PC-3 (cell line): ENCODE results near the gene LHFPL2. TPM values are rescaled to one million over a fixed set of nuclear protein-coding genes. Genes with fewer than 3 reads are reported as not detected.

ENCODE experiments used
- ATAC-seq: fragments of 200-7000 bp; cut with Tn5 transposase; 2 replicates; pipeline ENCODE4 v1.9.1; 2020; ENCODE audit warnings: mild to moderate bottlenecking, moderate library complexity
- BruUV-seq: library from RNA; stranded (reverse); fragments of 400-500 nt; replicated peaks from 2 replicates; lab custom pipeline; 2021; lab: Mats Ljungman, UMichigan
- CTCF ChIA-PET: fragments of 300-600 bp; sonication (Branson Sonifier 250); formaldehyde crosslinking; loops from one replicate; lab custom pipeline; 2022; ENCODE audit warnings: antibody characterized with exemption; lab: Charles Lee
- POLR2A ChIA-PET: fragments of 300-600 bp; sonication (Branson Sonifier 250); formaldehyde crosslinking; loops from one replicate; lab custom pipeline; 2022; ENCODE audit warnings: antibody characterized with exemption; ENCODE audit not compliant: unreplicated experiment; lab: Charles Lee
- DNase-seq: peaks from one replicate; pipeline ENCODE4 v3.0.0-alpha.2; 2015
- H2AFZ ChIP-seq: fragments of 300-600 bp; sonication (generic); 2 replicates; pipeline ENCODE4 v1.6.0; 2016; ENCODE audit warnings: antibody characterized with exemption, low read length
- H3F3A ChIP-seq: fragments of 300-600 bp; sonication (generic); one replicate; pipeline ENCODE4 v1.6.0; 2017; ENCODE audit warnings: antibody characterized with exemption, low read length, control low read depth, mild to moderate bottlenecking; ENCODE audit not compliant: unreplicated experiment
- H3K27ac ChIP-seq: fragments of 300-600 bp; sonication (generic); 2 replicates; pipeline ENCODE4 v1.5.1; 2016; ENCODE audit warnings: mild to moderate bottlenecking, low read length
- H3K27me3 ChIP-seq: fragments of 300-600 bp; sonication (generic); 2 replicates; pipeline ENCODE4 v1.6.1; 2016; ENCODE audit warnings: low read length, mixed read lengths
- H3K36me3 ChIP-seq: fragments of 300-600 bp; sonication (generic); 2 replicates; pipeline ENCODE4 v1.6.1; 2016; ENCODE audit warnings: low read depth, mixed run types, low read length, mixed read lengths
- H3K4me1 ChIP-seq: fragments of 300-600 bp; sonication (generic); 2 replicates; pipeline ENCODE4 v1.5.1; 2016; ENCODE audit warnings: low read length; ENCODE audit not compliant: insufficient read depth
- H3K4me2 ChIP-seq: fragments of 300-600 bp; sonication (generic); 2 replicates; pipeline ENCODE4 v1.6.0; 2016; ENCODE audit warnings: low read length
- H3K4me3 ChIP-seq: fragments of 300-600 bp; sonication (generic); 2 replicates; pipeline ENCODE4 v1.5.1; 2016; ENCODE audit warnings: mild to moderate bottlenecking, low read length, mixed read lengths
- H3K79me2 ChIP-seq: fragments of 300-600 bp; sonication (generic); 2 replicates; pipeline ENCODE4 v1.6.1; 2017; ENCODE audit warnings: low read length, mixed read lengths
- H3K9ac ChIP-seq: fragments of 300-600 bp; sonication (generic); 2 replicates; pipeline ENCODE4 v1.6.0; 2016; ENCODE audit warnings: mild to moderate bottlenecking, low read length
- H3K9me2 ChIP-seq: fragments of 300-600 bp; sonication (generic); replicated peaks from 2 replicates; pipeline ENCODE4 v1.6.1; 2016; ENCODE audit warnings: mixed run types, low read length, mixed read lengths
- H3K9me3 ChIP-seq: fragments of 300-600 bp; sonication (generic); 2 replicates; pipeline ENCODE4 v1.6.1; 2016; ENCODE audit warnings: low read length, mixed read lengths
- H4K20me1 ChIP-seq: fragments of 300-600 bp; sonication (generic); 2 replicates; pipeline ENCODE4 v1.6.1; 2016; ENCODE audit warnings: low read length, mixed read lengths
- EZH2 ChIP-seq: fragments of 300-600 bp; sonication (generic); IDR thresholded peaks from one replicate; pipeline ENCODE4 v1.6.1; 2017; ENCODE audit warnings: antibody characterized with exemption, mild to moderate bottlenecking, low read length; ENCODE audit not compliant: unreplicated experiment
- EZH2phosphoT487 ChIP-seq: fragments of 300-600 bp; sonication (generic); IDR thresholded peaks from 2 replicates; pipeline ENCODE4 v1.6.1; 2018; ENCODE audit warnings: mild to moderate bottlenecking, antibody characterized with exemption, low read length, borderline replicate concordance
- intact Hi-C: fragments of 100-400 bp; cut with micrococcal nuclease; formaldehyde crosslinking; loops from 2 replicates; pipeline ENCODE4 v1.9.0; 2023
- total RNA-seq: library from RNA; depleted of rRNA; stranded (reverse); fragments of >200 nt; gene quantifications from 2 replicates; pipeline ENCODE4 v1.2.3, GENCODE V29; 2014
- TF ChIP-seq, protein P1 (sequence below): fragments of 300-600 bp; sonication (generic); conservative IDR thresholded peaks from 2 replicates; pipeline ENCODE4 v1.5.1; 2017; ENCODE audit warnings: antibody characterized with exemption, low read depth, mild to moderate bottlenecking, low read length

The LHFPL2 gene
- total RNA-seq, 1 experiment from 2014 or later: 21.7 TPM

DNA sequence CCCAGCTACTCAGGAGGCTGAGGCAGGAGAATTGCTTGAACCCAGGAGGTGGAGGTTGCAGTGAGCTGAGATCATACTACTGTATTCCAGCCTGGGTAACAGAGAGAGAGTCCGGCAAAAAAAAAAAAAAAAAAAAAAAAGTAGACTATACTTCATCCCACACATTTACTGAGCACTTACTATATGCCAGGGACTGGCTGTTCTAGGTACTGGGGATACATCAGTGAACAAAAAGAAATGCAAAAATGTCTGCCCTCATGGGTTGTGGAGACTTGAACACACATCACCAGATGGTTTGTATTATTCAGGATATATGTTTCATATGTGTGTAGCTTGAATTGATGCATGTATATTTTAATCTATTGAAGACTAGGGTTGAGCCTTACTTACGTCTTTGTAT, 2.9 kb upstream of the LHFPL2 start:
- intact Hi-C loops: no loop called here
- Histone ChIP-seq H3K9me2 (no peaks in the 10 kb centered on the region), H3K36me3 (no peaks in the 10 kb centered on the region), H3K9me3 (no peaks in the 10 kb centered on the region), H3K4me2 (no peak overlapping the region), H3K9ac (no peak overlapping the region), H3K4me3 (no peak overlapping the region), H3K79me2 (peaks cover 17% of the 10 kb centered on the region), H3K27me3 (no peaks in the 10 kb centered on the region), H3K4me1 (peaks cover 14% of the 10 kb centered on the region; the same call in 1 of the 2 replicates), H3K27ac (no peak overlapping the region), H3F3A (no peaks in the 10 kb centered on the region), H4K20me1 (no peaks in the 10 kb centered on the region), H2AFZ (no peak overlapping the region)
- POLR2A ChIA-PET: interaction anchor here (0.6 kb wide), 1 partner anchor 158 kb away, joined by 4 read pairs; no protein-coding TSS in a partner anchor
- no peak for DNase-seq
- CTCF ChIA-PET: no interaction called here
- no peak for ATAC-seq
- no peak for TF ChIP-seq EZH2phosphoT487
- TF ChIP-seq, protein P1, sequence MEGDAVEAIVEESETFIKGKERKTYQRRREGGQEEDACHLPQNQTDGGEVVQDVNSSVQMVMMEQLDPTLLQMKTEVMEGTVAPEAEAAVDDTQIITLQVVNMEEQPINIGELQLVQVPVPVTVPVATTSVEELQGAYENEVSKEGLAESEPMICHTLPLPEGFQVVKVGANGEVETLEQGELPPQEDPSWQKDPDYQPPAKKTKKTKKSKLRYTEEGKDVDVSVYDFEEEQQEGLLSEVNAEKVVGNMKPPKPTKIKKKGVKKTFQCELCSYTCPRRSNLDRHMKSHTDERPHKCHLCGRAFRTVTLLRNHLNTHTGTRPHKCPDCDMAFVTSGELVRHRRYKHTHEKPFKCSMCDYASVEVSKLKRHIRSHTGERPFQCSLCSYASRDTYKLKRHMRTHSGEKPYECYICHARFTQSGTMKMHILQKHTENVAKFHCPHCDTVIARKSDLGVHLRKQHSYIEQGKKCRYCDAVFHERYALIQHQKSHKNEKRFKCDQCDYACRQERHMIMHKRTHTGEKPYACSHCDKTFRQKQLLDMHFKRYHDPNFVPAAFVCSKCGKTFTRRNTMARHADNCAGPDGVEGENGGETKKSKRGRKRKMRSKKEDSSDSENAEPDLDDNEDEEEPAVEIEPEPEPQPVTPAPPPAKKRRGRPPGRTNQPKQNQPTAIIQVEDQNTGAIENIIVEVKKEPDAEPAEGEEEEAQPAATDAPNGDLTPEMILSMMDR: no peak
- no peak for TF ChIP-seq EZH2
- no TSS peak for BruUV-seq

DNA sequence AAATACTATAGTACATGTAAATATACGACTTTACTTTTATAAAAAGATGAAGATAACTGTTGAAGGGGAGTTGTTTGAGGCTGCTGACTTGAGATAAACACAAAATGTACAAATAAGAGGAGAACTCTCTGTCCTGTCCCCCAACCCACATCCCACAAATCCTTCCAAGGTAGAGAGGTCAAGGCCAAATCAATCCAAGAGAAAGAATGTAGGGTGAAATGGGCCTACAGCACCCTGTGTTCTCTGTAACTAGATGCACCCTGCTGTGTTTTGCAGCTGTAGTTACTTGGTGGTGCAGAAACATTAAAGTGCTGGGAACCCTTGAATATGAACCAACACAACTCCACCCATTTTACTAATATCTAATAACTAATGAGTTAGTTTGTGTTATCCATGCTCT, 2.0 kb upstream of the LHFPL2 start:
- ChIA-PET POLR2A (no interaction called here), CTCF (no interaction called here)
- BruUV-seq: no TSS peak
- TF ChIP-seq EZH2: no peak
- TF ChIP-seq EZH2phosphoT487: no peak
- TF ChIP-seq, protein P1: no peak
- Histone ChIP-seq H3K9me2 (no peaks in the 10 kb centered on the region), H3K9me3 (no peaks in the 10 kb centered on the region), H3K36me3 (0 out of 2 replicates have a peak, but pooled peaks cover 4% of the 10 kb centered on the region), H3K4me3 (no peak overlapping the region), H4K20me1 (0 out of 2 replicates have a peak, but pooled peaks cover 6% of the 10 kb centered on the region), H3K79me2 (peaks cover 27% of the 10 kb centered on the region), H2AFZ (no peak overlapping the region), H3F3A (no peaks in the 10 kb centered on the region), H3K9ac (no peak overlapping the region), H3K4me2 (no peak overlapping the region), H3K4me1 (peaks cover 23% of the 10 kb centered on the region; the same call in 1 of the 2 replicates), H3K27ac (no peak overlapping the region), H3K27me3 (no peaks in the 10 kb centered on the region)
- intact Hi-C loops: no loop called here
- no peak for ATAC-seq
- DNase-seq: no peak

DNA sequence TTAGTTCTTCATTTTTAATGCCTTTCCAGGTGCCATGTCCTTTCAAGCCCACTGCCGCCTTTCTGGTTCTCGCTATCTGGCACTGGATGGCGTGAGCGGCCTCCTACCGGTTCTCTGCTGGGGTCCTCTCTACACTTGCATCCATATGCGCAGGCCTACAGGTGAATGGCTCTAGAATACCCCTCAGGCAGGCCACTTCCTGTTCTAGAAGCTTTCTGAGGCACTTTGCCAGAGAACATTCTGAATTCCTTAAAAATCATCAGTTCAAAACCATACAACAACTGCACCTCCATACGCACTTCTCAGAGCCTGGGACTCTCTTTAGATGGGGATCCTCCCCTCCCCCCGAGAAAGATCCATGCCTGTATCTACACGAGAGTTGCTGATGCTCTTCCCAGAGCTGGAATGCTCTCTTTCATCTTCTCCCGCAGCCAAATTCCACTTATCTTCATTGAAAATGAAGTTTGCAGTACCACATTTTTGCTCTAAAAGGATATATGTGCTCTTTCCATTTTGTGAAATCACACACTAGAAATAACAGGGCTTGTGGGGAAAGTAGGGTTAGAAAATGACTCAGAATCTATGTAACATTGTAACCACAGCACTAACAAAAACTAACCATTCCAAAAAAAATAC, 1.4 kb upstream of the LHFPL2 start:
- H3K27ac ChIP-seq: no peak overlapping the region
- no peak overlapping the region for H3K9ac ChIP-seq
- CTCF ChIA-PET: no interaction called here
- no TSS peak for BruUV-seq
- H2AFZ ChIP-seq: no peak overlapping the region
- H3K27me3 ChIP-seq: no peaks in the 10 kb centered on the region
- no peak overlapping the region for H3K4me2 ChIP-seq
- H3F3A ChIP-seq: no peaks in the 10 kb centered on the region
- H3K4me3 ChIP-seq: no peak overlapping the region
- 0 out of 2 replicates have a peak, but pooled peaks cover 6% of the 10 kb centered on the region for H4K20me1 ChIP-seq
- ATAC-seq (no peak), DNase-seq (no peak)
- H3K9me2 ChIP-seq: no peaks in the 10 kb centered on the region
- peaks cover 25% of the 10 kb centered on the region for H3K4me1 ChIP-seq
- H3K79me2 ChIP-seq: peaks cover 32% of the 10 kb centered on the region
- intact Hi-C loops: loop anchor here (5.0 to 10.0 kb wide), 4 partner anchors 72 to 317 kb away; no protein-coding TSS in a partner anchor
- no peak for TF ChIP-seq EZH2
- 0 out of 2 replicates have a peak, but pooled peaks cover 4% of the 10 kb centered on the region for H3K36me3 ChIP-seq
- POLR2A ChIA-PET: no interaction called here
- no peaks in the 10 kb centered on the region for H3K9me3 ChIP-seq
